Liver (tissue), 9 donors: Measurements from ENCODE around the gene MROH9. TPM values are rescaled to one million over a fixed set of nuclear protein-coding genes. Genes with fewer than 3 reads are reported as not detected.
A peak's percentile ranks its signal among the peaks of the same experiment; 100 is the strongest.
"Not testable (repeated sequence)": the region's sequence is repeated elsewhere in the genome, so short reads cannot be mapped to it uniquely, and the experiment has no call there.

Experiments
- DNase-seq: peaks from one replicate; pipeline ENCODE4 v3.0.0-alpha.2; 2017; ENCODE audit warnings: low spot score
- H3K27ac ChIP-seq, 2 donors: one replicate each; pipeline ENCODE4 v1.7.0; 2013; ENCODE audit warnings: inconsistent platforms in 2 of 2, low read length in 2 of 2, control low read depth in 1 of 2, low read depth in 1 of 2, mild to moderate bottlenecking in 1 of 2
- H3K27me3 ChIP-seq, 4 donors: one replicate each; pipeline versions ENCODE4 v1.6.1 to v1.7.0; 2013; ENCODE audit warnings: low read length in 3 of 4, inconsistent platforms in 1 of 4, mild to moderate bottlenecking in 1 of 4, moderate library complexity in 1 of 4; ENCODE audit not compliant: control insufficient read depth in 4 of 4, insufficient read depth in 4 of 4
- H3K36me3 ChIP-seq, 4 donors: one replicate each; pipeline versions ENCODE4 v1.6.1 to v1.7.0; 2013; ENCODE audit warnings: low read length in 3 of 4, mild to moderate bottlenecking in 3 of 4, low read depth in 1 of 4, moderate library complexity in 1 of 4; ENCODE audit not compliant: control insufficient read depth in 4 of 4, insufficient read depth in 3 of 4
- H3K4me1 ChIP-seq, 4 donors: one replicate each; pipeline versions ENCODE4 v1.6.1 to v1.7.0; 2013; ENCODE audit warnings: low read length in 3 of 4, mild to moderate bottlenecking in 3 of 4, moderate library complexity in 1 of 4; ENCODE audit not compliant: control insufficient read depth in 4 of 4, insufficient read depth in 4 of 4
- H3K4me3 ChIP-seq, 3 donors: one replicate each; pipeline versions ENCODE4 v1.6.1 to v1.7.0; 2013; ENCODE audit warnings: low read length in 3 of 3, control low read depth in 1 of 3, low read depth in 1 of 3, mild to moderate bottlenecking in 1 of 3
- H3K9ac ChIP-seq, 2 donors: one replicate each; pipeline ENCODE4 v1.7.0; 2013; ENCODE audit warnings: low read length in 2 of 2, mild to moderate bottlenecking in 2 of 2, moderate library complexity in 2 of 2, control low read depth in 1 of 2, low read depth in 1 of 2
- H3K9me3 ChIP-seq, 4 donors: one replicate each; pipeline versions ENCODE4 v1.6.1 to v1.7.0; 2013; ENCODE audit warnings: low read length in 3 of 4; ENCODE audit not compliant: control insufficient read depth in 4 of 4
- EGR1 ChIP-seq, 2 donors: IDR thresholded peaks; 2 replicates each; pipeline ENCODE4 v1.6.1; 2016 to 2018; ENCODE audit warnings: antibody characterized with exemption in 2 of 2, low read depth in 2 of 2
- FOXA1 ChIP-seq: IDR thresholded peaks from 2 replicates; pipeline ENCODE4 v1.6.1; 2016; ENCODE audit warnings: antibody characterized with exemption
- FOXA2 ChIP-seq: IDR thresholded peaks from 2 replicates; pipeline ENCODE4 v1.6.1; 2016; ENCODE audit warnings: antibody characterized with exemption
- HNF4A ChIP-seq, 2 donors: conservative IDR thresholded peaks; 2 replicates each; pipeline ENCODE4 v1.6.1; 2016; ENCODE audit warnings: antibody characterized with exemption in 2 of 2, mild to moderate bottlenecking in 2 of 2
- HNF4G ChIP-seq: IDR thresholded peaks from 2 replicates; pipeline ENCODE4 v1.6.1; 2016; ENCODE audit warnings: antibody characterized with exemption
- JUND ChIP-seq, 2 donors: IDR thresholded peaks; 2 replicates each; pipeline ENCODE4 v1.6.1; 2016; ENCODE audit warnings: antibody characterized with exemption in 2 of 2
- MAX ChIP-seq: IDR thresholded peaks from 2 replicates; pipeline ENCODE4 v1.6.1; 2016; ENCODE audit warnings: antibody characterized with exemption
- NR2F2 ChIP-seq: IDR thresholded peaks from 2 replicates; pipeline ENCODE4 v1.6.1; 2016; ENCODE audit warnings: antibody characterized with exemption
- RAD21 ChIP-seq, 2 donors: IDR thresholded peaks; 2 replicates each; pipeline ENCODE4 v1.6.1; 2016; ENCODE audit warnings: antibody characterized with exemption in 2 of 2, mild to moderate bottlenecking in 2 of 2
- RXRA ChIP-seq, 2 donors: IDR thresholded peaks; 2 replicates each; pipeline ENCODE4 v1.6.1; 2017 to 2018; ENCODE audit warnings: antibody characterized with exemption in 2 of 2, mild to moderate bottlenecking in 1 of 2
- SP1 ChIP-seq: IDR thresholded peaks from 2 replicates; pipeline ENCODE4 v1.6.1; 2018; ENCODE audit warnings: antibody characterized with exemption, mild to moderate bottlenecking
- TAF1 ChIP-seq: conservative IDR thresholded peaks from 2 replicates; pipeline ENCODE4 v1.6.1; 2016; ENCODE audit warnings: antibody characterized with exemption, mild to moderate bottlenecking
- YY1 ChIP-seq: IDR thresholded peaks from 2 replicates; pipeline ENCODE4 v1.6.1; 2016; ENCODE audit warnings: antibody characterized with exemption, mild to moderate bottlenecking
- WGBS: extraction: QIAGEN DNeasy Blood & Tissue Kit; methylation state at CpG from one replicate; pipeline ENCODE4 v1.1.7; 2013; 5-methylcytosine and 5-hydroxymethylcytosine counted together
- polyA plus RNA-seq, 2 donors: library from polyadenylated mRNA; stranded (reverse) in 1 of 2; unstranded in 1 of 2; fragments of 200-250 nt in 1 of 2; fragments of >200 nt in 1 of 2; fragmentation: Nextera tagmentation in 1 of 2; extraction: Ambion mirVana in 1 of 2; gene quantifications; one replicate each; pipeline versions ENCODE4 v1.2.1 to v1.2.3, GENCODE V29; 2013 to 2015
- total RNA-seq, 2 donors: library from RNA; depleted of rRNA; stranded (reverse); fragments of >200 nt; gene quantifications; one replicate each; pipeline ENCODE4 v1.2.3, GENCODE V29; 2014
- TF ChIP-seq, protein P1 (sequence below): fragments of 150-350 bp; IDR thresholded peaks from 2 replicates; pipeline ENCODE4 v1.5.1; 2017; ENCODE audit warnings: improper control_type of control experiment, low read depth, low read length; ENCODE audit not compliant: missing input control
- TF ChIP-seq, protein P2 (sequence below): IDR thresholded peaks from 2 replicates; pipeline ENCODE4 v1.6.1; 2016; ENCODE audit warnings: antibody characterized with exemption
- TF ChIP-seq, protein P3 (sequence below): IDR thresholded peaks from 2 replicates; pipeline ENCODE4 v1.6.1; 2016; ENCODE audit warnings: antibody characterized with exemption
- donor health status: healthy.
- donor health status: healthy.
- donor health status: healthy.
- donor health status: healthy.
- donor health status: healthy.

The MROH9 gene
- total and polyA plus RNA-seq, 4 donors: not detected

- Histone ChIP-seq H3K27me3 (no peaks in the 10 kb centered on the region), H3K36me3 (no peaks in the 10 kb centered on the region), H3K27ac (no peak overlapping the region), H3K9me3 (peaks cover 2 to 13% (median 3%) of the 10 kb centered on the region in 4 donors), H3K9ac (no peak overlapping the region), H3K4me3 (no peak overlapping the region), H3K4me1 (no peaks in the 10 kb centered on the region)
- TF ChIP-seq HNF4G (no peak), JUND (IDR thresholded peaks at IDR 0.05) (no peak), RXRA (IDR thresholded peaks at IDR 0.05) (no peak), SP1 (no peak), RAD21 (IDR thresholded peaks at IDR 0.05) (no peak), MAX (no peak)
- TF ChIP-seq, protein P1, sequence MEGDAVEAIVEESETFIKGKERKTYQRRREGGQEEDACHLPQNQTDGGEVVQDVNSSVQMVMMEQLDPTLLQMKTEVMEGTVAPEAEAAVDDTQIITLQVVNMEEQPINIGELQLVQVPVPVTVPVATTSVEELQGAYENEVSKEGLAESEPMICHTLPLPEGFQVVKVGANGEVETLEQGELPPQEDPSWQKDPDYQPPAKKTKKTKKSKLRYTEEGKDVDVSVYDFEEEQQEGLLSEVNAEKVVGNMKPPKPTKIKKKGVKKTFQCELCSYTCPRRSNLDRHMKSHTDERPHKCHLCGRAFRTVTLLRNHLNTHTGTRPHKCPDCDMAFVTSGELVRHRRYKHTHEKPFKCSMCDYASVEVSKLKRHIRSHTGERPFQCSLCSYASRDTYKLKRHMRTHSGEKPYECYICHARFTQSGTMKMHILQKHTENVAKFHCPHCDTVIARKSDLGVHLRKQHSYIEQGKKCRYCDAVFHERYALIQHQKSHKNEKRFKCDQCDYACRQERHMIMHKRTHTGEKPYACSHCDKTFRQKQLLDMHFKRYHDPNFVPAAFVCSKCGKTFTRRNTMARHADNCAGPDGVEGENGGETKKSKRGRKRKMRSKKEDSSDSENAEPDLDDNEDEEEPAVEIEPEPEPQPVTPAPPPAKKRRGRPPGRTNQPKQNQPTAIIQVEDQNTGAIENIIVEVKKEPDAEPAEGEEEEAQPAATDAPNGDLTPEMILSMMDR: no peak
- DNase-seq: no peak
- WGBS: 64% methylated on average over 3 of the region's 3 CpGs
Measured at GRCh38 chr1:170917373-170917772, 18.0 kb upstream of the MROH9 start.

GRCh38 chr1:170924656-170925055, 10.7 kb upstream of the MROH9 start:
- 52% methylated on average over 1 of the region's 1 CpG for WGBS
- not testable (repeated sequence) for H3K27me3 ChIP-seq, H3K4me1 ChIP-seq, H3K36me3 ChIP-seq, H3K4me3 ChIP-seq, DNase-seq, H3K9ac ChIP-seq, H3K27ac ChIP-seq
- H3K9me3 ChIP-seq: peaks cover 2 to 13% (median 3%) of the 10 kb centered on the region in 4 donors

- H3K9me3 ChIP-seq: no peaks in the 10 kb centered on the region
- H3K27ac ChIP-seq: no peak overlapping the region
- no peak overlapping the region for H3K9ac ChIP-seq
- DNase-seq: no peak
- H3K27me3 ChIP-seq: peaks cover 0 to 4% (median 0%) of the 10 kb centered on the region in 4 donors
- no peaks in the 10 kb centered on the region for H3K36me3 ChIP-seq
- TF ChIP-seq RAD21 (IDR thresholded peaks at IDR 0.05) (peak in 1 of 2 donors; percentile 6), JUND (IDR thresholded peaks at IDR 0.05) (no peak), NR2F2 (no peak)
- 78% methylated on average over 8 of the region's 8 CpGs for WGBS
- no peak overlapping the region for H3K4me3 ChIP-seq
- no peaks in the 10 kb centered on the region for H3K4me1 ChIP-seq
Measured at GRCh38 chr1:170927955-170928840, 7.1 kb upstream of the MROH9 start.

- no peaks in the 10 kb centered on the region for H3K9me3 ChIP-seq
- no peak overlapping the region for H3K27ac ChIP-seq
- 57% methylated on average over 4 of the region's 4 CpGs for WGBS
- no peak for DNase-seq
- no peak overlapping the region for H3K9ac ChIP-seq
- H3K4me3 ChIP-seq: no peak overlapping the region
- H3K27me3 ChIP-seq: peaks cover 0 to 4% (median 0%) of the 10 kb centered on the region in 4 donors
- H3K36me3 ChIP-seq: no peaks in the 10 kb centered on the region
- H3K4me1 ChIP-seq: no peaks in the 10 kb centered on the region
- no peak for TF ChIP-seq HNF4G
- TF ChIP-seq MAX: no peak
- TF ChIP-seq NR2F2: no peak
- no peak for TF ChIP-seq RAD21 (IDR thresholded peaks at IDR 0.05)
- no peak for TF ChIP-seq TAF1
- TF ChIP-seq RXRA (IDR thresholded peaks at IDR 0.05): no peak
- TF ChIP-seq, protein P2, sequence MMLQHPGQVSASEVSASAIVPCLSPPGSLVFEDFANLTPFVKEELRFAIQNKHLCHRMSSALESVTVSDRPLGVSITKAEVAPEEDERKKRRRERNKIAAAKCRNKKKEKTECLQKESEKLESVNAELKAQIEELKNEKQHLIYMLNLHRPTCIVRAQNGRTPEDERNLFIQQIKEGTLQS: no peak
- TF ChIP-seq, protein P1: no peak
- TF ChIP-seq SP1: no peak
- TF ChIP-seq FOXA1: no peak
- no peak for TF ChIP-seq YY1
- TF ChIP-seq EGR1 (IDR thresholded peaks at IDR 0.05; ENCODE audit: low read depth in 2 of 2): no peak
- TF ChIP-seq HNF4A (conservative IDR thresholded peaks at IDR 0.05): no peak
- TF ChIP-seq FOXA2: no peak
- TF ChIP-seq, protein P3, sequence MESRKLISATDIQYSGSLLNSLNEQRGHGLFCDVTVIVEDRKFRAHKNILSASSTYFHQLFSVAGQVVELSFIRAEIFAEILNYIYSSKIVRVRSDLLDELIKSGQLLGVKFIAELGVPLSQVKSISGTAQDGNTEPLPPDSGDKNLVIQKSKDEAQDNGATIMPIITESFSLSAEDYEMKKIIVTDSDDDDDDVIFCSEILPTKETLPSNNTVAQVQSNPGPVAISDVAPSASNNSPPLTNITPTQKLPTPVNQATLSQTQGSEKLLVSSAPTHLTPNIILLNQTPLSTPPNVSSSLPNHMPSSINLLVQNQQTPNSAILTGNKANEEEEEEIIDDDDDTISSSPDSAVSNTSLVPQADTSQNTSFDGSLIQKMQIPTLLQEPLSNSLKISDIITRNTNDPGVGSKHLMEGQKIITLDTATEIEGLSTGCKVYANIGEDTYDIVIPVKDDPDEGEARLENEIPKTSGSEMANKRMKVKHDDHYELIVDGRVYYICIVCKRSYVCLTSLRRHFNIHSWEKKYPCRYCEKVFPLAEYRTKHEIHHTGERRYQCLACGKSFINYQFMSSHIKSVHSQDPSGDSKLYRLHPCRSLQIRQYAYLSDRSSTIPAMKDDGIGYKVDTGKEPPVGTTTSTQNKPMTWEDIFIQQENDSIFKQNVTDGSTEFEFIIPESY: no peak
Measured at GRCh38 chr1:170929412-170929834, 5.9 kb upstream of the MROH9 start.
